ENCODE data around the gene APOBEC2. TPM values are rescaled to one million over a fixed set of nuclear protein-coding genes. Genes with fewer than 3 reads are reported as not detected.
A peak's percentile ranks its signal among the peaks of the same experiment; 100 is the strongest.

APOBEC2 gene
- total RNA-seq, 1 experiment from 2014 or later: not detected

DNA sequence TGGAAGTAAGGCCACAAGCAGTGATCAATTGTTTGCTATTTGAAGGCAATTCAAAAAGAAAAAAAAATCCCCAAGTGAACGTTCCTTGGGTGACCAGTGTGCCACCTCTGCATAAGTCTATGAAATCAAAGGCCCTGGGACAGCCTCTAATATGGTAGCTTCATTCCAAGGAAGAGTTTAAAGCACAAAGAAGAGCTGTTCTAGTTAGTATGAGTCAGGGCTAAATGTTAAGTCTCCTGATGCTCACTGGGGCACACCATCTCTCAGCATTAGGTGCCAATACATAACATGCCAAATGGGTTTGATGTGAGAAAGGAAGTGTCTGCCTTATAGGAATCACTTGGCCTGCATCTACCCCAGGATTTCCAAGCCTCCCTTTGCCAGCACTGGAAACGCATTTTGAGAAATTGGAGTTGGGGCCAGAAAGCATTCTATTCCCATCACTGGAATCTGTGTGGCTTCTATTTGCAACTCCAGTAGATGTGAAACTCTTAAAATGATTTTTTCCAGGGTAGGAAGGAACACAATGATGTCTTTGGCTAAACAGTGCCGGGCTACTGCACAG, 27.0 kb upstream of the APOBEC2 start:
- ChIA-PET POLR2A (no interaction called here), RAD21 (ENCODE audit: low non-redundant PET in 1 of 2, low total read pairs in 2 of 2, uncharacterized antibody in 2 of 2, unreplicated experiment in 2 of 2) (no interaction called here), CTCF (interaction anchor here (1.0 to 2.8 kb wide), 3 partner anchors 10 to 131 kb away, joined by 3 to 25 read pairs (median 22); partner anchors contain the start of gene UNC5CL)
- Histone ChIP-seq H3K79me2 (ENCODE audit: insufficient read depth, low read length) (no peaks in the 10 kb centered on the region), H3K4me3 (replicated peaks in 1 of 2; ENCODE audit: low read depth in 1 of 2, low read length in 2 of 2) (no peak overlapping the region), H3K27ac (ENCODE audit: low read depth, low read length) (no peak overlapping the region), H3K9ac (ENCODE audit: low read length) (no peak overlapping the region), H3K9me3 (ENCODE audit: control insufficient read depth in 1 of 2, insufficient read depth in 1 of 2, low read depth in 1 of 2, low read length in 2 of 2) (no peaks in the 10 kb centered on the region), H3K9me2 (ENCODE audit: insufficient read depth) (no peaks in the 10 kb centered on the region), H4K20me1 (ENCODE audit: insufficient read depth) (no peaks in the 10 kb centered on the region), H3K4me1 (ENCODE audit: control insufficient read depth in 1 of 2, insufficient read depth in 2 of 2, low read length in 2 of 2) (peaks cover 20 to 29% of the 10 kb centered on the region in 2 experiments), H3K36me3 (ENCODE audit: control insufficient read depth in 1 of 2, insufficient read depth in 2 of 2, low read length in 2 of 2) (no peaks in the 10 kb centered on the region), H3K4me2 (ENCODE audit: low read length) (no peak overlapping the region), H2AFZ (ENCODE audit: low read depth, low read length, poor library complexity, severe bottlenecking) (no peak overlapping the region), H3K27me3 (ENCODE audit: insufficient read depth, low read length) (no peaks in the 10 kb centered on the region)
- BruUV-seq (replicated peaks): no TSS peak
- no peak for DNase-seq (ENCODE audit: low read depth, low spot score)
- no peak for ATAC-seq
- no peak for TF ChIP-seq EGR1 (IDR thresholded peaks at IDR 0.05; ENCODE audit: low read depth)
- TF ChIP-seq, protein P1, sequence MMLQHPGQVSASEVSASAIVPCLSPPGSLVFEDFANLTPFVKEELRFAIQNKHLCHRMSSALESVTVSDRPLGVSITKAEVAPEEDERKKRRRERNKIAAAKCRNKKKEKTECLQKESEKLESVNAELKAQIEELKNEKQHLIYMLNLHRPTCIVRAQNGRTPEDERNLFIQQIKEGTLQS (IDR thresholded peaks at IDR 0.05): no peak
- TF ChIP-seq SIN3A (IDR thresholded peaks at IDR 0.05; ENCODE audit: low read depth): no peak
- no peak for TF ChIP-seq SRF (IDR thresholded peaks at IDR 0.05; ENCODE audit: low read depth)
- TF ChIP-seq YY1 (IDR thresholded peaks at IDR 0.05; ENCODE audit: extremely low read depth, insufficient replicate concordance, low read depth, low read length): no peak
- TF ChIP-seq, protein P2, sequence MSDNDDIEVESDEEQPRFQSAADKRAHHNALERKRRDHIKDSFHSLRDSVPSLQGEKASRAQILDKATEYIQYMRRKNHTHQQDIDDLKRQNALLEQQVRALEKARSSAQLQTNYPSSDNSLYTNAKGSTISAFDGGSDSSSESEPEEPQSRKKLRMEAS (IDR thresholded peaks at IDR 0.05): no peak
- intact Hi-C loops (cut with micrococcal nuclease): loop anchor here (2.0 to 10.0 kb wide), 4 partner anchors 201 to 1041 kb away; no protein-coding TSS in a partner anchor

DNA sequence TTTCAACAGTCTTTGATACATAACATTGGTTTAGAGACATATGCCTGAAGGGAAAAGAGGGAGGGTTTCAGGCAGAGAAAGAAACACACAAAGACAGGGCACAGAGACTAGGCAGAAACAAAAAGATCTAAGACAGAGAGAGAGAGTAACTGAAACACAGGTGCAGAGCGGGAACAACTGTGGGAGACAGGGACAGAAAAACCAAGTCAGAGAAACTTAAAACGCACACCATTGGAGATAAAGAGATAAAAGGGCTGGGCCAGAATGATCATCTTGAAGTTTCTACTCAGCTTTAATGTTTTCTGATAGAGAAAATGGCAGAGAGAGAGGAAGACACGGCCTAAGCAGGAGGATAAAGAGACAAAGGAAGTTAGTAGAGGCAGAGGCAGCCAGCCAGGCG, 25.8 kb upstream of the APOBEC2 start:
- no peak overlapping the region for H2AFZ ChIP-seq (ENCODE audit: low read depth, low read length, poor library complexity, severe bottlenecking)
- intact Hi-C loops (cut with micrococcal nuclease): loop anchor here (1.0 to 10.0 kb wide), 5 partner anchors 21 to 1042 kb away; no protein-coding TSS in a partner anchor
- H3K79me2 ChIP-seq (ENCODE audit: insufficient read depth, low read length): no peaks in the 10 kb centered on the region
- ChIA-PET CTCF (interaction anchor here (0.7 to 2.8 kb wide), 15 partner anchors 9 to 699 kb away, joined by 3 to 25 read pairs (median 6); partner anchors contain the start of genes NFYA and UNC5CL), POLR2A (interaction anchor here (1.0 to 1.4 kb wide), 2 partner anchors 9 to 133 kb away, joined by 3 to 5 read pairs; no protein-coding TSS in a partner anchor), RAD21 (ENCODE audit: low non-redundant PET in 1 of 2, low total read pairs in 2 of 2, uncharacterized antibody in 2 of 2, unreplicated experiment in 2 of 2) (interaction anchor here in 1 of 2 experiments (0.6 to 1.3 kb wide), 3 partner anchors 133 to 551 kb away, joined by 3 to 7 read pairs (median 4); no protein-coding TSS in a partner anchor)
- peak overlapping the region; percentile 46 for H3K9ac ChIP-seq (ENCODE audit: low read length)
- peak overlapping the region; percentile 48 to 58 for H3K4me3 ChIP-seq (replicated peaks in 1 of 2; ENCODE audit: low read depth in 1 of 2, low read length in 2 of 2)
- TSS peak; percentile 34 for BruUV-seq (replicated peaks)
- H3K27ac ChIP-seq (ENCODE audit: low read depth, low read length): no peak overlapping the region
- peak overlapping the region; percentile 86 for H3K4me2 ChIP-seq (ENCODE audit: low read length)
- DNase-seq (ENCODE audit: low read depth, low spot score) (no peak), ATAC-seq (no peak)
- H3K9me3 ChIP-seq (ENCODE audit: control insufficient read depth in 1 of 2, insufficient read depth in 1 of 2, low read depth in 1 of 2, low read length in 2 of 2): no peaks in the 10 kb centered on the region
- H3K27me3 ChIP-seq (ENCODE audit: insufficient read depth, low read length): no peaks in the 10 kb centered on the region
- peaks cover 11 to 20% of the 10 kb centered on the region in 2 experiments for H3K4me1 ChIP-seq (ENCODE audit: control insufficient read depth in 1 of 2, insufficient read depth in 2 of 2, low read length in 2 of 2)
- no peaks in the 10 kb centered on the region for H4K20me1 ChIP-seq (ENCODE audit: insufficient read depth)
- no peaks in the 10 kb centered on the region for H3K36me3 ChIP-seq (ENCODE audit: control insufficient read depth in 1 of 2, insufficient read depth in 2 of 2, low read length in 2 of 2)
- no peaks in the 10 kb centered on the region for H3K9me2 ChIP-seq (ENCODE audit: insufficient read depth)
- TF ChIP-seq SIN3A (IDR thresholded peaks at IDR 0.05; ENCODE audit: low read depth) (no peak), FOSL1 (IDR thresholded peaks at IDR 0.05; ENCODE audit: low read depth) (no peak), EZH2phosphoT487 (IDR thresholded peaks at IDR 0.05; ENCODE audit: borderline replicate concordance) (no peak), ZFX (IDR thresholded peaks at IDR 0.05) (no peak), RAD21 (IDR thresholded peaks at IDR 0.05; ENCODE audit: low read depth) (no peak), CBX3 (IDR thresholded peaks at IDR 0.05; ENCODE audit: low read depth) (no peak), POLR2AphosphoS5 (IDR thresholded peaks at IDR 0.05; ENCODE audit: low read depth, low read length) (no peak), CEBPB (IDR thresholded peaks at IDR 0.05; ENCODE audit: low read depth) (no peak)
- TF ChIP-seq, protein P3, sequence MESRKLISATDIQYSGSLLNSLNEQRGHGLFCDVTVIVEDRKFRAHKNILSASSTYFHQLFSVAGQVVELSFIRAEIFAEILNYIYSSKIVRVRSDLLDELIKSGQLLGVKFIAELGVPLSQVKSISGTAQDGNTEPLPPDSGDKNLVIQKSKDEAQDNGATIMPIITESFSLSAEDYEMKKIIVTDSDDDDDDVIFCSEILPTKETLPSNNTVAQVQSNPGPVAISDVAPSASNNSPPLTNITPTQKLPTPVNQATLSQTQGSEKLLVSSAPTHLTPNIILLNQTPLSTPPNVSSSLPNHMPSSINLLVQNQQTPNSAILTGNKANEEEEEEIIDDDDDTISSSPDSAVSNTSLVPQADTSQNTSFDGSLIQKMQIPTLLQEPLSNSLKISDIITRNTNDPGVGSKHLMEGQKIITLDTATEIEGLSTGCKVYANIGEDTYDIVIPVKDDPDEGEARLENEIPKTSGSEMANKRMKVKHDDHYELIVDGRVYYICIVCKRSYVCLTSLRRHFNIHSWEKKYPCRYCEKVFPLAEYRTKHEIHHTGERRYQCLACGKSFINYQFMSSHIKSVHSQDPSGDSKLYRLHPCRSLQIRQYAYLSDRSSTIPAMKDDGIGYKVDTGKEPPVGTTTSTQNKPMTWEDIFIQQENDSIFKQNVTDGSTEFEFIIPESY (IDR thresholded peaks at IDR 0.05; ENCODE audit: extremely low read depth, insufficient replicate concordance, low read length): no peak
- TF ChIP-seq, protein P4, sequence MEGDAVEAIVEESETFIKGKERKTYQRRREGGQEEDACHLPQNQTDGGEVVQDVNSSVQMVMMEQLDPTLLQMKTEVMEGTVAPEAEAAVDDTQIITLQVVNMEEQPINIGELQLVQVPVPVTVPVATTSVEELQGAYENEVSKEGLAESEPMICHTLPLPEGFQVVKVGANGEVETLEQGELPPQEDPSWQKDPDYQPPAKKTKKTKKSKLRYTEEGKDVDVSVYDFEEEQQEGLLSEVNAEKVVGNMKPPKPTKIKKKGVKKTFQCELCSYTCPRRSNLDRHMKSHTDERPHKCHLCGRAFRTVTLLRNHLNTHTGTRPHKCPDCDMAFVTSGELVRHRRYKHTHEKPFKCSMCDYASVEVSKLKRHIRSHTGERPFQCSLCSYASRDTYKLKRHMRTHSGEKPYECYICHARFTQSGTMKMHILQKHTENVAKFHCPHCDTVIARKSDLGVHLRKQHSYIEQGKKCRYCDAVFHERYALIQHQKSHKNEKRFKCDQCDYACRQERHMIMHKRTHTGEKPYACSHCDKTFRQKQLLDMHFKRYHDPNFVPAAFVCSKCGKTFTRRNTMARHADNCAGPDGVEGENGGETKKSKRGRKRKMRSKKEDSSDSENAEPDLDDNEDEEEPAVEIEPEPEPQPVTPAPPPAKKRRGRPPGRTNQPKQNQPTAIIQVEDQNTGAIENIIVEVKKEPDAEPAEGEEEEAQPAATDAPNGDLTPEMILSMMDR (IDR thresholded peaks at IDR 0.05 in 2 of 3, conservative IDR thresholded peaks at IDR 0.05 in 1 of 3; ENCODE audit: borderline replicate concordance in 1 of 3, insufficient read depth in 1 of 3, low read depth in 2 of 3, low read length in 2 of 3): no peak
- TF ChIP-seq, protein P2 (IDR thresholded peaks at IDR 0.05): no peak
